SHP77 (cell line): ENCODE measurements around the gene BCOR.

Experiments used
- DNase-seq, 2 experiments: peaks; one replicate each; lab custom pipeline; 2025; lab: John Stamatoyannopoulos, UW

BCOR gene

GRCh38 chrX:40097504-40098263, at the start of gene BCOR:
Gene BCOR (minus strand): TSS chrX:40097958. CDS start chrX:40077929, 20,029 bp downstream.
- DNase-seq, result peak in 1 of 2 experiments; percentile 27

GRCh38 chrX:40147126-40147952, 49.6 kb upstream of the BCOR start:
- DNase-seq, result no peak

GRCh38 chrX:40146262-40147125, 48.7 kb upstream of the BCOR start:
- DNase-seq, result peak in 1 of 2 experiments; percentile 12

GRCh38 chrX:40145923-40146261, 48.1 kb upstream of the BCOR start:
- DNase-seq, result no peak

GRCh38 chrX:40145001-40145922, 47.5 kb upstream of the BCOR start:
- DNase-seq, result no peak

GRCh38 chrX:40144576-40144975, 46.8 kb upstream of the BCOR start:
- DNase-seq, result no peak

DNA sequence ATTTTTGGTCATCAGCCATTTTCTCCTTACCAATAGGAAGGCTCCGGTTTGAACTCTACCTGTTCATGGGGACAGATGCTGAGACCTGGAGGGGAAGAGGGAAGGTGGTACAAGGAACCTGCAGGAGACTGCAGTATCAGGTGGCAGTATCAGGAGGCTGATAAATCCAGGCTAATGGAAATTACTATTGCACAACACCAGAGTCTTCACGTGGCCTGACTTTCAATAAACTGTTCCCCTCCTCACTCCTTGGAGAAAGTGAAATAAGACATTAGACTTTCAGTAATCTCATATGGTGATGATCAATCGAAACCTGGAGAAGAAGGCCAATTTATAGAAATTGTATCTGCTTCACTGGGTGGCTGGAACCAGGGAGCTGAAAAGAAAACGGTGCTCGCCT, 46.2 kb upstream of the BCOR start:
- DNase-seq, result no peak

DNA sequence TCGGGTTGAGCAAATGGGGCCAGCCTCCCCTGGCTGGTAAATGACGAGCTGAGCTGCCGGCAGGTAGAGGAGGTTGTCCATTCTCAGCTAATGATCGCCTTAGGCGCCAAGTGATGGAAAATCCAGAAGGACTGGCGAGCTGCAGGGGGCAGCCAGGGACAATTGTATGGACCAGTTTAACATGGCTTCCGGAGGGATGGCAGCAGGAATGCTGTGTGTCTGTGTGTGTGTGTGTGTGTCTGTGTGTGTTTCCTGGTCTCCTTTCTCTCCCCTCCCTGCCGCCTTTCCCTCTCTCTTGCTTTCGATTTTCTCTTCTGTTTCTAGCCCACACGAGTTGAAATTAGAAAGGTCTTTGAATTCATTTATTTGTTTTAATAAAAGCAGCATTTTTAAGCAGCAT, 45.2 kb upstream of the BCOR start:
- DNase-seq, result no peak

DNA sequence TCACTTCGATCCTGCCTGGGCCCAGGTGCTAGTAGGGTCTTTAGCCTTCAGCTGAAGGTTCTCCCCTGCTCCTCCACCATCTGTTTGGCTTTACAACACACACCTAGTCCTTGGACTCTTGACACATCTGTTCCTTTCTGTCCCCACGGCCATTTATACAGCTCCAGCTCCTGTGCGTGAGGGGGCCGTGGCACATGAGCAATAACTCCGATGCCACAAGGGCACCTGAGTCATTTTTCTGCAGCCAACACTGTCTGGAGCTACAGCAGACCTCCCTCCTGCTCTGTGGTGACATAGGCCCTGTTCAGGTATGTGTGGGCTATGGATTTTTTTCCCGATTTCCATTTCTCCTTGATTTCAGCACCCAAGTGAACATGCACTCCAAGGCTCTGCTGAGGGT, 44.7 kb upstream of the BCOR start:
- no peak for DNase-seq

DNA sequence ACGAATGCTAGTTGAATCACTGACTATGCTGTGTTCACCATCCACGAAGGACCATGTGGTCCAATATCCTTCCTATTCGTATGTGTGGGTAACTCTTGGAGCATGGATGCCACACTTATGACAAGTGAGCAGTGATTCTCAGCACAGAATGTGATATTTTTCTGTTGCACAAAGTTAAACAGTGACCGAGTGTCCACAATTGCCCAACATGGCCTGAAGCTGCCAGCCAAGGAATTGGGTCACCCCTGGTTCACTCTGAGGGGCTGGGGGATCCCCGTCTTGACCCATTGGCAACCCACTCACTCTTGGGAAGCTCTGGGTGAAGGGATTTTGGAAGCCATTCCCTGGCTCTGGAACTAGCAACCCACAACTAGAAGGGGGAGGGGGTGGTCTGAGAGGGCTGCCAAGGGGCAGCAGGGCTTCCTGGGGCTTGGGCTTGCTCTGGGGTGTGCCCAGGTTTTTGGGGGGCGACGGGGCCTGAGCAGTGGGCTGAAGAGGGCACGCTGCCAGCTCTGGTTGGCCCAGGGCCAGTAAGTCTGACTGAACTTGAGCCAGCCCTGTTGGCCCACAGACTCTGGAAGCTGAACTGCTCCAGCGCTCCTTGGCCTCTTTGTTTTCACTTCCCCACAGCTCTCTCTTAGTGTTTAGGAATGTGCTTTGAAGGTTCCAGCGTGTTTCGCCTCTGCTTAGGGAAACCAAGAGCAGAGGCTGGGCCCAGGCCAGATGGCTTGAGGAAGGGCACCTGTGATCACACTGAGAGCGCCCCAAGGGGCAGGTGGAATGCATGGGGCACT, 43.1 kb upstream of the BCOR start:
- no peak for DNase-seq

DNA sequence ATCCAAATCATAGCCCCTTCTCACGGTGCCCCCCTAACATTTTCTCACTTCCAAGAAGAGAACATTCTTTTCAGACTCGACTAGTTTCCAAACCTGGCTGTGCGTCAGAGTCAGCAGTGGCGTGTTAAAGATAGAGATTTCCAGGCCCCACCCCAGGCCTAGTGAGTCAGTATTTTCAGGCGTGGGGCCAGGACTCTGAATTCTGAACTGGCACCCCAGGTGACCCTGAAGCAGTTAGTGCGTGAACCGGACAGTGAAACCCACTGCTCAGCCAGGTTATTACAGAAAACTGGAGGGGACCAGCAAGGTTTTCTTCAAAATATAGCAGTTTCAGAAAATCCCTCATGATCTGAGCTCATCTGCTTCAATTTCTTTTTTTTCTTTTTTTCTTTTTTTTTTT, 35.0 kb upstream of the BCOR start:
- DNase-seq, result no peak

GRCh38 chrX:40131654-40132337, 34.0 kb upstream of the BCOR start:
- no peak for DNase-seq

DNA sequence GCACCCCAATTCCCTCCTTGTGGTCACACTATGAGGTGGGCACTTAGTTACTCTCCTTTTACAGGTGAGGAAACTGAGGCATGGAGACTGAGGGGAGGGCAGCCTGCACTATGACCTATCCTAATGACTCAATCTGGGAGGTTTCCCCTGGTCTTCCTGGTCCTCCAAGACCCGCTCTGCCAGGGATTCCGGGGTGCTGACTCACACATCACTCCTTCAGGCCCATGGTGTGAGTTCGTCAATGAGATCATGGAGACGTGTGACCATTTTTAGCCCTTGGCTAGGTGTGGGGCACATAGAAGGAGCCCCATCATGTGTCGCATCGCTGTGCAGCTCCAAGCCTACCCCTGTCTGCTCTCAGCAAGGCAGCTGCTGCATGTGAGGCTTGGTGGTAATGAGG, 32.4 kb upstream of the BCOR start:
- DNase-seq, result no peak

GRCh38 chrX:40127052-40127451, 29.3 kb upstream of the BCOR start:
- DNase-seq, result no peak

DNA sequence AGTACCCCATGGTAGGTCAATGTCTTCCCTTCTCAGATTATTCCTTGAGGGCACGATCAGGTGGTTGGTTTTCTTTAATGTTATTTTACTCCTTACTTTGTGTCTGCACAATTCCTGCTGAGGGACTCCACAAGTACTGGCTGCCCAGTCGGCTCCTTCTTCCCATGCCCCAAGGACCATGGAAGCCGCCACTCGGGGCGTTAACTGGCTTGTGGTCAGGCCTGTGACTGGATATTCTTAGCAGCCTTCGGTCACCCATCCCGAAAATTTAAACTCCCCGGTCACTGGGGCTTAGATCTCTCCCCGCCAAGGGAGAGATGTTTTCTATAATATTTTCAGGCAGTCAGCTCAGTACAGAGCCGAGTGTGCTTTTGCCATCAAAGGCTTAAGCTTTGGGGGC, 24.7 kb upstream of the BCOR start:
- no peak for DNase-seq

DNA sequence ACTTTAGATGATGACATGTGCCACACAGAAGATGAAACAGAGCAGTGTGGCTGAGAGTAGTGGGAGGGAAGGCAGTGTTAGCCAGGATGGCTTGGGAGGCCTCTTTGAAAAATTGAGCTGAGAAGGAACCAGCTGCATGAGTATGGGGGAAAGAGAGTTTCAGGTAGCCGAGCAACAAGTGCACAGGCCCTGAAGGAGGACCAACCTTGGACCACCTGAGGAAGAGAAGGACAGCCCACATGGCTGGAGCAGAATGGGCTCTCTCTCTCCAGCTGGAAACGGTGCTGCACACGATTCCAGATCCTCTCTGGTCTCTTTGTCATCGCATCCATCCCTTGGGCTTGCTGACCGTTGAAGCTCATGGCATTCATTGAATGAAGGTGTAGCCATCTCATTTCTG, 23.9 kb upstream of the BCOR start:
- DNase-seq, result no peak

- no peak for DNase-seq
These were observed 23.3 kb upstream of the BCOR start for GRCh38 chrX:40120838-40121580.

- no peak for DNase-seq
These were observed 20.0 kb upstream of the BCOR start for GRCh38 chrX:40117715-40118285.

- DNase-seq, result no peak
These were observed 19.2 kb upstream of the BCOR start for GRCh38 chrX:40116925-40117324.
